ENCODE results near the gene SPSB2. TPM values are rescaled to one million over a fixed set of nuclear protein-coding genes. Genes with fewer than 3 reads are reported as not detected.

The SPSB2 gene, protein sequence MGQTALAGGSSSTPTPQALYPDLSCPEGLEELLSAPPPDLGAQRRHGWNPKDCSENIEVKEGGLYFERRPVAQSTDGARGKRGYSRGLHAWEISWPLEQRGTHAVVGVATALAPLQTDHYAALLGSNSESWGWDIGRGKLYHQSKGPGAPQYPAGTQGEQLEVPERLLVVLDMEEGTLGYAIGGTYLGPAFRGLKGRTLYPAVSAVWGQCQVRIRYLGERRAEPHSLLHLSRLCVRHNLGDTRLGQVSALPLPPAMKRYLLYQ
- 6.5 and 6.7 TPM in 2 replicates for total RNA-seq

DNA sequence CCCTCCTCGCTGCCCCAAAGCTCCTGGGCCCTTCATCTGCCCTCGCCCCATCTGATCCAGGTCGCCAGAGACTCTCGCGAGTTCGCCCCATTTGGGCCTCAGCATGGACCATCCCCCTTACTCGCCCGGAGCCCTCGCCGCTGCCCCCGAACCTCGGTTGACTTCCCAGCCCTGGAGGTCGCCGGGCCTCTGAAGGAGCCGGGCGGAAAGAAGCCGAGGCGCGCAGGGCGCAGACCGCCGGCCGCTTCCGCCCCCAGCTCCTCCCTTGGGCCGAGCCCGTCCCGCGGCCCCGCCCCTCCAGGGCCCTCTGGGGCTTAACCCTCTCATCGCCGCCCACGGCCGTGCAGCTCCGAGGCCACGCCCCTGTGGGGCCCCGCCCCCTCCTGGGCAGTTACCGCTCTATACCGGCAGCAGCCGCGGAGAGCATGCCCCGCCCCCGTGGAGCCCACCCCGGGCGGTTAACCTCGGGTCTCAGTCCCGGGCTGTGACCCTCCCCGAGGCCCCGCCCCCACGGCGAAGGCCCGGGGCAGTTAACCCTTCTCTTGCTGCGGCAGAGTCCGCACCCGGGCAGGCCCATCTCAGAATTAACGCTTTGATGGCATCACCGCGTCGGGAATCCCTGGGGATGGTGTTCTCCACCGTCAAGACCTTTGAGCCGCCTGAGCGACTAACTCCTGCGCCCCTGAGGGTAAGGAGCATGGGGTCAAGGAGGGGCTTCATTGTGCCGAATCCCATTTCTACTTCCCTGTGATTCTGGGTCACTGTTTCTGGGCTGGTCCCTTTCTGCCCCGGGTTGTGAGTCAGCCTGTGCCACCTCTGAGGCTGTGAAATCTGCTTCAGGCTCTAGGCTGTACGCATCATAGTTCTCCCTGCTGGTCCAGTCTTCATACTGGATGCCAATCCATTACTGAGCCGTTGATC, at the start of gene SPSB2:
SPSB2 (minus strand) TSS at position 210 of the 921 bp plus-strand sequence. CDS start 402 bp downstream, outside the sequence.

DNA sequence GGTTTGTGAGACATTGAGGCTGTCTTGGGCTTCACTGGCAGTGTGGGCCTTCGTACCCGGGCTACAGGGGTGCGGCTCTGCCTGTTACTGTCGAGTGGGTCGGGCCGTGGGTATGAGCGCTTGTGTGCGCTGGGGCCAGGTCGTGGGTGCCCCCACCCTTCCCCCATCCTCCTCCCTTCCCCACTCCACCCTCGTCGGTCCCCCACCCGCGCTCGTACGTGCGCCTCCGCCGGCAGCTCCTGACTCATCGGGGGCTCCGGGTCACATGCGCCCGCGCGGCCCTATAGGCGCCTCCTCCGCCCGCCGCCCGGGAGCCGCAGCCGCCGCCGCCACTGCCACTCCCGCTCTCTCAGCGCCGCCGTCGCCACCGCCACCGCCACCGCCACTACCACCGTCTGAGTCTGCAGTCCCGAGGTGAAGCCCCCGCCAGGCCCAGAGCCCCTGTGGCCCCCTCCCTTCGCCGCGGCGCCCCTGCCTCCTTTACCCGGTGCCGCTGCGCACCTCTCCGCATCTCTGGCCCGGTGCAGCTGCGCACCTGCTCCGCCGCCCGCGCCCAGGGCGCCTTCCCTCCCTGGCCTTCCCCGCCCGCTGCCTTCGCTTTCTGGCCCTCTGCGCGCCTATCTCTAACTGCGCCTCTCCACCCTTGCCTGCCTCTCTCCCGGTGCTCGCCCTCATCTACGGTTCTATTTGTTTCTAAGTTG, 41.3 kb upstream of the SPSB2 start, which contains the start of gene ENO2:
ENO2 (plus strand) TSS at position 335 of the 701 bp plus-strand sequence. CDS start 1,253 bp downstream, outside the sequence.

GRCh38 chr12:6904280-6905276, 31.5 kb upstream of the SPSB2 start, which contains the start of gene LRRC23:
LRRC23 (plus strand) TSS chr12:6904822; CDS start chr12:6905634, 812 bp downstream.

GRCh38 chr12:6867413-6868210, 5.5 kb downstream of the SPSB2 start, which contains the start of gene TPI1:
TPI1 (plus strand) TSS chr12:6867531; CDS start chr12:6867567, 36 bp downstream.

GRCh38 chr12:6851921-6852650, 21.0 kb downstream of the SPSB2 start, which contains the start of gene USP5:
USP5 (plus strand) TSS chr12:6852150; CDS start chr12:6852180, 30 bp downstream.

DNA sequence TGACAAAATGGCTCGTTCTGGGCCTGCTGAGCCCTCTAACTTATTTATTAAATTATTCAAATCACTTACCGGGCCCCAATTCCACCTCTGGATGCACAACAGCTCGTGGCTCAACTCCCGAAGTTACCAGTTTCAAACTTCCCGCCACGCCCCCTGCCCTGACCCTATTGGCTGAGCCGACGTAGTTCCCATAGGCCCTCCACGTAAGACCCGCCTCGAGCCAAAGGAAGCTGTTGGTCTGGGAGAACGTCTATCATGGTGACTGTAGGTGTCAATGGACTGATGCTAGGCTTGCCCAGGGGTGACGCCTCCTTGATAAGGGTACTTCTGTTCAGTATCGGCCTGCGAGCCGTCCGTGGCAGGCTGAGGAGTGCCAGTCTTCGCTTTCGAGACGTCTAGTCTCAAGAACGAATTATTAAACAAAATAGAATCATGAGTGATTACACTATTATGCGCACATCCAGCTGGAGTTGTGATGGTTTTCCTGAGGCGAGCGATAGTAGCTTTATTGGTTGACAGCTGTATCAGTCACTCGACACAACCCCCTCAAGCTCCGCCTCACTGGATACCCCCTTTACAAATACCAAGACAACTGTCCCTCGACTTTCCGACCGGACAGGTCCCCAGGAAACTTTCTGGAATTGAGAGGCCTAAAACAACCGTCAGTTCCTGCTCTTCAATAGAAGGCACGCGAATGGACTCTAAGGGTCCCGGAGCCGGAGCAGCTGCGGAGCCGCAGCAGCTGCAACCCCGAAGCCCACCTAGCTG, 21.8 kb downstream of the SPSB2 start, which contains the start of gene CDCA3:
CDCA3 (minus strand) TSS at position 134 of the 768 bp plus-strand sequence. CDS start 334 bp downstream, outside the sequence.

DNA sequence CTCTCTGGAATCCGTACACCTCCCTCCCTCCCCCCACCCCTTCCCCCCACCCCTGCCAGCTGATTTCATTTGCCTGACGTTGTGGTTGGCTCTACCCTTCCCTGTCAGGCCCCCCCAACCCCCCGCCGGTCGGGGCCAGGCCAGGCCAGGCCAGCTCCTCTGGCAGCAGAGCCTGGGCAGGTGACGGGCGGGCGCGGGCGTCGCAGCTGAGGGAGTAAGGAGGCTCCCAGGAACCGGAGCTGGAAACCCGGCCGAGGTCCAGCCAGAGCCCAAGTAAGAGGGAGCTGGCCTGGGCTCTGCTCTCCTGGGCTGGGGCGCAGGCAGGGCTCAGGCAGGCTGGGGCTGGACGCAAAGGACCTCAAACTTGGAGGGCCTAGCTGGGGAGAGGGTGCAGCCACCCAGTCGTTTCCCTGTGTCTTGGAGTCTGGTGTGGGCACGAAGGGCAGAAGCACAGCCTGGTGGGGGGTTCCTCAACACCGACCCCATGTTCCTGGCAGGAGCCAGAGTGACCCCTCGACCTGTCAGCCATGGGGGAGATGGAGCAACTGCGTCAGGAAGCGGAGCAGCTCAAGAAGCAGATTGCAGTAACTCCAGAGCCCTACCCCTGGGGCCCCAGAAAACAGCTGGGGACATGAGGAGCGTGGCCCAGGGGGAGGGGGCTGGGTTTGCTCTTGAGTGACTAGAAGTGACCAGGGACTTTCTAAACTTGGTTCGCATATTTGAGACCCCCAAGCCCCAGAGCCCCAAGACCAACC, 32.2 kb downstream of the SPSB2 start, which contains the start of gene GNB3:
GNB3 (plus strand) TSS at position 165 of the 755 bp plus-strand sequence; CDS start at position 528, 363 bp downstream.

GRCh38 chr12:6827982-6828780, 44.9 kb downstream of the SPSB2 start, which contains the start of gene P3H3:
P3H3 (plus strand) TSS chr12:6828407; CDS start chr12:6828441, 34 bp downstream.

GRCh38 chr12:6821591-6822425, 51.3 kb downstream of the SPSB2 start, which contains the start of gene GPR162:
GPR162 (plus strand) TSS chr12:6821821; CDS start chr12:6823899, 2,078 bp downstream.

Other genes starting within 250 kb of the SPSB2 start
- not detected in 2 replicates for gene LPAR5, start 237.3 kb downstream of the SPSB2 start, total RNA-seq
- 0.28 and 0.37 TPM in 2 replicates for gene ACRBP, start 225.9 kb downstream of the SPSB2 start, total RNA-seq
- gene ING4, start 210.2 kb downstream of the SPSB2 start, total RNA-seq = 27.2 and 34.4 TPM in 2 replicates
- 6.8 and 10.4 TPM in 2 replicates for gene ZNF384, start 183.9 kb downstream of the SPSB2 start, total RNA-seq
- gene PIANP, start 172.5 kb downstream of the SPSB2 start, total RNA-seq = 0.09 TPM in 1 of 2 replicates, not detected in the other
- gene COPS7A, start 149.3 kb downstream of the SPSB2 start, total RNA-seq = 78.9 and 89.7 TPM in 2 replicates
- gene MLF2, start 120.2 kb downstream of the SPSB2 start, total RNA-seq = 106 and 115 TPM in 2 replicates
- gene PTMS, start 106.9 kb downstream of the SPSB2 start, total RNA-seq = 18.7 and 28.0 TPM in 2 replicates
- 0.14 and 0.18 TPM in 2 replicates for gene LAG3, start 100.8 kb downstream of the SPSB2 start, total RNA-seq
- 0.28 and 0.43 TPM in 2 replicates for gene CD4, start 83.8 kb downstream of the SPSB2 start, total RNA-seq
- 2.8 and 3.0 TPM in 2 replicates for gene GPR162, start 51.5 kb downstream of the SPSB2 start, total RNA-seq
- 78.9 and 105 TPM in 2 replicates for gene P3H3, start 44.9 kb downstream of the SPSB2 start, total RNA-seq
- 0.92 and 1.3 TPM in 2 replicates for gene GNB3, start 32.4 kb downstream of the SPSB2 start, total RNA-seq
- 2.0 and 2.1 TPM in 2 replicates for gene CDCA3, start 22.0 kb downstream of the SPSB2 start, total RNA-seq
- gene USP5, start 21.2 kb downstream of the SPSB2 start, total RNA-seq = 71.1 and 76.5 TPM in 2 replicates
- 1,608 and 1,630 TPM in 2 replicates for gene TPI1, start 5.8 kb downstream of the SPSB2 start, total RNA-seq
- 9.5 and 14.1 TPM in 2 replicates for gene LRRC23, start 31.5 kb upstream of the SPSB2 start, total RNA-seq
- gene ENO2, start 41.3 kb upstream of the SPSB2 start, total RNA-seq = 11.7 and 44.1 TPM in 2 replicates
- gene ATN1, start 54.7 kb upstream of the SPSB2 start, total RNA-seq = 5.0 and 7.5 TPM in 2 replicates
- gene RNU7-1, start 70.5 kb upstream of the SPSB2 start, total RNA-seq = not detected in 2 replicates
- gene C12orf57, start 70.7 kb upstream of the SPSB2 start, total RNA-seq = 170 and 215 TPM in 2 replicates
- gene PTPN6, start 78.1 kb upstream of the SPSB2 start, total RNA-seq = under 0.01 and 0.09 TPM in 2 replicates
- gene PHB2, start 97.4 kb upstream of the SPSB2 start, total RNA-seq = 147 and 183 TPM in 2 replicates
- gene EMG1, start 97.6 kb upstream of the SPSB2 start, total RNA-seq = 32.4 and 39.4 TPM in 2 replicates
- 13.8 and 17.2 TPM in 2 replicates for gene LPCAT3, start 145.2 kb upstream of the SPSB2 start, total RNA-seq
- gene C1S, start 187.4 kb upstream of the SPSB2 start, total RNA-seq = 545 and 658 TPM in 2 replicates
- gene C1R, start 219.1 kb upstream of the SPSB2 start, total RNA-seq = 197 and 242 TPM in 2 replicates
- 41.5 and 51.9 TPM in 2 replicates for gene C1RL, start 235.9 kb upstream of the SPSB2 start, total RNA-seq